H9 (cell line): ENCODE results near the gene TNKS1BP1. TPM values are rescaled to one million over a fixed set of nuclear protein-coding genes. Genes with fewer than 3 reads are reported as not detected.

Experiments used
- DNase-seq: peaks from one replicate; pipeline ENCODE4 v3.0.0-alpha.2; 2017
- H2AFZ ChIP-seq: one replicate; pipeline ENCODE4 v1.6.1; 2013; ENCODE audit warnings: mild to moderate bottlenecking, low read length, control low read depth, moderate library complexity
- H2AK5ac ChIP-seq: 2 replicates; pipeline ENCODE4 v1.6.1; 2013; ENCODE audit warnings: low read length, control low read depth, mixed read lengths; ENCODE audit not compliant: insufficient read length
- H2BK120ac ChIP-seq: one replicate; pipeline ENCODE4 v1.6.1; 2013; ENCODE audit warnings: low read depth, mild to moderate bottlenecking, low read length, control low read depth, inconsistent platforms; ENCODE audit not compliant: poor library complexity, severe bottlenecking
- H2BK12ac ChIP-seq: 2 replicates; pipeline ENCODE4 v1.6.1; 2013; ENCODE audit warnings: low read length, control low read depth, mixed read lengths, low read depth; ENCODE audit not compliant: insufficient read length
- H2BK15ac ChIP-seq: 2 replicates; pipeline ENCODE4 v1.6.1; 2013; ENCODE audit warnings: low read depth, low read length, control low read depth
- H2BK20ac ChIP-seq: one replicate; pipeline ENCODE4 v1.6.1; 2013; ENCODE audit warnings: low read depth, mild to moderate bottlenecking, low read length, control low read depth, inconsistent platforms; ENCODE audit not compliant: poor library complexity, severe bottlenecking
- H2BK5ac ChIP-seq: 2 replicates; pipeline ENCODE4 v1.6.1; 2013; ENCODE audit warnings: low read length, control low read depth, mixed read lengths; ENCODE audit not compliant: insufficient read length
- H3K14ac ChIP-seq: 2 replicates; pipeline ENCODE4 v1.6.1; 2013; ENCODE audit warnings: low read length, control low read depth; ENCODE audit not compliant: insufficient read depth
- H3K18ac ChIP-seq: 2 replicates; pipeline ENCODE4 v1.6.1; 2013; ENCODE audit warnings: low read depth, mild to moderate bottlenecking, mixed read lengths, low read length, control low read depth; ENCODE audit not compliant: insufficient read length
- H3K23ac ChIP-seq: 2 replicates; pipeline ENCODE4 v1.6.1; 2013; ENCODE audit warnings: low read length, control low read depth, mixed read lengths, low read depth; ENCODE audit not compliant: insufficient read length
- H3K23me2 ChIP-seq: 2 replicates; pipeline ENCODE4 v1.6.1; 2013; ENCODE audit warnings: low read depth, mild to moderate bottlenecking, mixed read lengths, low read length, control low read depth; ENCODE audit not compliant: insufficient read length, poor library complexity, severe bottlenecking
- H3K27ac ChIP-seq: 2 replicates; pipeline ENCODE4 v1.5.1; 2013; ENCODE audit warnings: low read length, control low read depth, mixed read lengths, low read depth; ENCODE audit not compliant: insufficient read length
- H3K27me3 ChIP-seq: 2 replicates; pipeline ENCODE4 v1.6.1; 2013; ENCODE audit warnings: low read length, control low read depth, inconsistent platforms; ENCODE audit not compliant: insufficient read depth
- H3K4ac ChIP-seq: 2 replicates; pipeline ENCODE4 v1.6.1; 2013; ENCODE audit warnings: low read depth, mild to moderate bottlenecking, control low read depth, inconsistent platforms, low read length, moderate library complexity
- H3K4me1 ChIP-seq: 2 replicates; pipeline ENCODE4 v1.6.1; 2013; ENCODE audit warnings: low read length, control low read depth, inconsistent platforms; ENCODE audit not compliant: insufficient read depth
- H3K4me2 ChIP-seq: 2 replicates; pipeline ENCODE4 v1.6.1; 2013; ENCODE audit warnings: low read length, control low read depth, mixed read lengths; ENCODE audit not compliant: insufficient read length, insufficient read depth
- H3K56ac ChIP-seq: 2 replicates; pipeline ENCODE4 v1.6.1; 2013; ENCODE audit warnings: low read depth, mild to moderate bottlenecking, mixed read lengths, low read length, control low read depth; ENCODE audit not compliant: insufficient read length
- H3K79me1 ChIP-seq: 2 replicates; pipeline ENCODE4 v1.6.1; 2013; ENCODE audit warnings: low read depth, mild to moderate bottlenecking, moderate library complexity, low read length, control low read depth, inconsistent platforms; ENCODE audit not compliant: insufficient read depth, poor library complexity, severe bottlenecking
- H3K79me2 ChIP-seq: 2 replicates; pipeline ENCODE4 v1.6.1; 2013; ENCODE audit warnings: low read length, control low read depth, inconsistent platforms; ENCODE audit not compliant: insufficient read depth
- H3K9ac ChIP-seq: 2 replicates; pipeline ENCODE4 v1.6.1; 2013; ENCODE audit warnings: low read length, control low read depth, mixed read lengths; ENCODE audit not compliant: insufficient read length; ENCODE audit errors: extremely low read depth
- H3K9me3 ChIP-seq: one replicate; pipeline ENCODE4 v1.6.1; 2013; ENCODE audit warnings: low read depth, low read length, inconsistent platforms; ENCODE audit not compliant: control insufficient read depth
- H3T11ph ChIP-seq: one replicate; pipeline ENCODE4 v1.6.1; 2013; ENCODE audit warnings: mild to moderate bottlenecking, low read length, control low read depth, inconsistent platforms
- H4K20me1 ChIP-seq: one replicate; pipeline ENCODE4 v1.6.1; 2013; ENCODE audit not compliant: control insufficient read depth, insufficient read length, insufficient read depth
- H4K5ac ChIP-seq: 2 replicates; pipeline ENCODE4 v1.6.1; 2013; ENCODE audit warnings: low read depth, mild to moderate bottlenecking, mixed read lengths, low read length, control low read depth; ENCODE audit not compliant: insufficient read length
- H4K8ac ChIP-seq: replicated peaks from 2 replicates; pipeline ENCODE4 v1.6.1; 2013; ENCODE audit warnings: low read length, control low read depth, mixed read lengths, low read depth; ENCODE audit not compliant: insufficient read length
- H4K91ac ChIP-seq: 2 replicates; pipeline ENCODE4 v1.6.1; 2013; ENCODE audit warnings: low read depth, mild to moderate bottlenecking, moderate library complexity, mixed read lengths, low read length, control low read depth; ENCODE audit not compliant: insufficient read length
- H3K27ac Mint-ChIP-seq, 3 experiments: 2 replicates in 2 of 3; 3 replicates in 1 of 3; pipeline ENCODE4 v1.8.0; 2020 to 2021; ENCODE audit warnings: mixed read lengths in 3 of 3, mild to moderate bottlenecking in 1 of 3, moderate library complexity in 1 of 3
- H3K27me3 Mint-ChIP-seq: 2 replicates; pipeline ENCODE4 v1.8.0; 2021; ENCODE audit warnings: low read depth, mild to moderate bottlenecking, moderate library complexity, mixed read lengths
- H3K36me3 Mint-ChIP-seq, 3 experiments: 2 replicates in 2 of 3; 3 replicates in 1 of 3; pipeline ENCODE4 v1.8.0; 2020 to 2021; ENCODE audit warnings: low read depth in 3 of 3, mixed read lengths in 3 of 3; ENCODE audit not compliant: insufficient read depth in 1 of 3
- H3K4me1 Mint-ChIP-seq, 2 experiments: 2 replicates each; pipeline ENCODE4 v1.8.0; 2020; ENCODE audit warnings: mixed read lengths in 2 of 2
- H3K4me3 Mint-ChIP-seq, 2 experiments: 2 replicates in 1 of 2; 3 replicates in 1 of 2; pipeline ENCODE4 v1.8.0; 2020 to 2021; ENCODE audit warnings: mild to moderate bottlenecking in 2 of 2, mixed read lengths in 2 of 2, moderate library complexity in 1 of 2
- H3K9me3 Mint-ChIP-seq, 2 experiments: 2 replicates in 1 of 2; 3 replicates in 1 of 2; pipeline ENCODE4 v1.8.0; 2020; ENCODE audit warnings: mild to moderate bottlenecking in 2 of 2, mixed read lengths in 2 of 2, moderate library complexity in 1 of 2
- CTCF ChIP-seq: fragments of 200-600 bp; sonication (generic); conservative IDR thresholded peaks from 3 replicates; pipeline ENCODE4 v1.8.0; 2021; ENCODE audit warnings: antibody characterized with exemption, mild to moderate bottlenecking
- WGBS: extraction: QIAGEN DNeasy Blood & Tissue Kit; methylation state at CpG from one replicate; pipeline ENCODE4 v1.1.7; 2013; ENCODE audit warnings: missing lambda C conversion rate, low lambda C conversion rate, mixed read lengths; ENCODE audit not compliant: insufficient read length; ENCODE audit errors: extremely low coverage; 5-methylcytosine and 5-hydroxymethylcytosine counted together
- total RNA-seq: library from RNA; stranded (reverse); gene quantifications from 2 replicates; pipeline ENCODE4 v1.2.1, GENCODE V29; 2021

TNKS1BP1 gene
- total RNA-seq, 1 experiment from 2014 or later: 130 TPM

GRCh38 chr11:57330029-57330428 lies 5.3 kb upstream of the TNKS1BP1 start:
- H3K27ac ChIP-seq: no peak overlapping the region
- H2AFZ ChIP-seq: no peak overlapping the region
- Mint-ChIP-seq H3K36me3 (peaks cover 70 to 94% (median 94%) of the 10 kb centered on the region in 3 experiments), H3K9me3 (no peaks in the 10 kb centered on the region), H3K4me1 (peaks cover 28% of the 10 kb centered on the region in 2 experiments), H3K27ac (peak overlapping the region in 1 of 3 experiments; percentile 57; a peak in 1 of 7 replicates), H3K4me3 (no peak overlapping the region; a peak in 1 of 5 replicates), H3K27me3 (no peaks in the 10 kb centered on the region)
- H4K20me1 ChIP-seq: no peaks in the 10 kb centered on the region
- H2BK12ac ChIP-seq: no peak overlapping the region
- H3K56ac ChIP-seq: no peak overlapping the region
- H3K14ac ChIP-seq: no peak overlapping the region
- no peak overlapping the region for H2BK15ac ChIP-seq
- H3K4me2 ChIP-seq: no peak overlapping the region
- H3K4me1 ChIP-seq: peaks cover 3% of the 10 kb centered on the region; the same call in 1 of the 2 replicates
- no peak overlapping the region for H4K91ac ChIP-seq
- H3K79me2 ChIP-seq: peaks cover 10% of the 10 kb centered on the region; the same call in 1 of the 2 replicates
- no peak overlapping the region for H3K23ac ChIP-seq
- no peak overlapping the region for H3K9ac ChIP-seq
- no peak overlapping the region for H4K8ac ChIP-seq
- H3T11ph ChIP-seq: no peak overlapping the region
- no peaks in the 10 kb centered on the region for H3K9me3 ChIP-seq
- H4K5ac ChIP-seq: no peak overlapping the region
- H3K18ac ChIP-seq: no peak overlapping the region
- H3K23me2 ChIP-seq: peaks cover 6% of the 10 kb centered on the region
- no peak overlapping the region for H3K4ac ChIP-seq
- H2BK120ac ChIP-seq: no peak overlapping the region
- H2BK5ac ChIP-seq: no peak overlapping the region
- no peak for TF ChIP-seq CTCF
- no peaks in the 10 kb centered on the region for H3K27me3 ChIP-seq
- no CpG with 5 or more reads among the region's 9 CpGs for WGBS
- no peak overlapping the region for H2AK5ac ChIP-seq
- H2BK20ac ChIP-seq: no peak overlapping the region
- DNase-seq: no peak
- H3K79me1 ChIP-seq: peaks cover 7% of the 10 kb centered on the region
